HPDE6-E6E7 (cell line): ENCODE measurements around the gene TMEM163.
"Not testable (repeated sequence)": the region's sequence is repeated elsewhere in the genome, so short reads cannot be mapped to it uniquely, and the experiment has no call there.

Experiments used
- DNase-seq: peaks from one replicate; pipeline ENCODE4 v3.0.0; 2011; ENCODE audit warnings: missing footprints; ENCODE audit errors: extremely low spot score

Gene TMEM163

DNA sequence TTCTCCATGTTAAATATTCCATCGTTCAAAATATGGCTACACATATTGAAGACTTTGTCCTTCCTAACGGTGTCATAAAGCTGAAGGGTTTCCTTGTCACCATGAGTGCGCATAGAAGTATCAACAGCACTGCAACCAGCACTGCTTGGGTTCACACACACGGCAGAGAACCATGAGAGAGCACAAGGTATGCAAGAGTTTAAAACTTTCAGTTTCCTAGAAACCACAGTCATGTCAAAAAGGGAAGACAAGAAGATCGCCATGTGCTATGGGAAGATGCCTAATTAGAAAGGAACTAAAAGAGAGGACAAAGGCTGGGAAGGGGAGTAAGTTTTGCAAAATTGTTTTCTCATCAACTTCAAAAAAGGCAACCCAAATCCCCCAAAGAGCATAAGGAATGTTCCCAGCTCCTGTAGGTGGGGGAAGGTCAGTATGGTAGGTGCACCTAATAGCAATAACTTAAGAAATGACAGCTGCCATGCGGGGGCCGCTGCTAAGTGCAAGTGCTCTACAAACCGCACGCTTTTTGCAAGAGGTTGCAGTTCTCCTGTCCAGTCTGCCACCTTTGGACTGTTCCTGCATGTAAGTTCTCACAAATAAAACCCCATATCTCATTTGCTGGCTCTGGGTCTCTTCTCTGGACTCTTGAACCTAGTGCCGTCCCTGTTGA, 136.8 kb downstream of the TMEM163 start:
- DNase-seq: no peak

DNA sequence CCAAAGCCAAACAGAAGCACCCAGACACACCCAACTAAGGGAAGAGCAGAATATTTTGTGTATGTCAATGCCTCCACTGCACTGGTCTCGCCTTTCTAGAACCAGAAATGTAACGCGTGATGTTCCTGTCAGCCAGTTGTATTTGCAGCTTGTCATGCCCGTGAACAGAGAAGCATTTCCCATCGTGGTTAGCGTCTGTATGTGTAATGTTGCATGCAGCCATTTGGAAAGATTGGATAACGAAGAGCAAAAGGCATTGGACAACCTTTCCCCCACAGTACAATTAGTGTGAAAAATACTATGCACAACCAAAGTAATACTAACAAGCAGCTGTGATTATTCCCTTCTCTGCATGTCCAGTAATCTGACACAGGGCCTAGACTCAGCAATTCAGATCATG, 140.5 kb downstream of the TMEM163 start:
- DNase-seq: no peak

DNA sequence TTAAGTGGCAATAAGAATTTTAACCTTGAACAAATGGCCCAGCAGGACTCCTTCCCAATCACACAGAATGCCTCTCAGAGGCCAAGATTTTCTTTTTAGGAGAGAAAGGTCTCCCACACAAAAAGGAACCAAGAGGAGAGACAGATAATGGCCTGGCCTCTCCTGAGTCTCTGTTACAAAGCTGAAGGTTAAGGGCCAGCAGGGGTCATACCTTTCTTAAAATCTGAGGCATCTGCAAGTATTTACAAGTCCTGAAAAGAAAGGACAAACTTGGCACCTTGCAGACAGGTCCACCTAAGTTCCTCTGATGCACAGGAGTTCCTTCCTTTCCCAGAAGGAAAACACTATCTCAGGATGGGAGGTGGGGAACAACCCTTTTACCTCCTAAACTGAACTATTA, 142.3 kb downstream of the TMEM163 start:
- no peak for DNase-seq

DNA sequence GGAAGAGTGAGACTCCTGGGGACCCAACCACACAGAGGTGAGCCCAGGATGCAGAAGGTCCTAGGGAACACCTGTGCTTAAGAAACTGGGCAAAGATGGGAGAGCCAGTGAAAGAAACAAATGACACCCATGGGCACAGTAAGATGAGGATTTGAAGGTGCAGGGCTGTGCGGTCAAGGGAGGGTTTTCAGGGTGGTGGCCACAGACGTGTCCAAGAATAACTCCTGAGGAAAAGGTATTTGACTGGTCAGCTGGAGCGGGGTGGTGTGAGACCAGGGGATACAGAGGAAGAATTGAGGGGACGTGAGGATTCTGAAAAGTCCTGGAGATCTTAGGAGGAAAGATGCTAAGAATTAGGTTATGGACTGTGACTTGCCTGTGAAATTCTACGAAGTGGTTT, 142.9 kb downstream of the TMEM163 start:
- DNase-seq: no peak

DNA sequence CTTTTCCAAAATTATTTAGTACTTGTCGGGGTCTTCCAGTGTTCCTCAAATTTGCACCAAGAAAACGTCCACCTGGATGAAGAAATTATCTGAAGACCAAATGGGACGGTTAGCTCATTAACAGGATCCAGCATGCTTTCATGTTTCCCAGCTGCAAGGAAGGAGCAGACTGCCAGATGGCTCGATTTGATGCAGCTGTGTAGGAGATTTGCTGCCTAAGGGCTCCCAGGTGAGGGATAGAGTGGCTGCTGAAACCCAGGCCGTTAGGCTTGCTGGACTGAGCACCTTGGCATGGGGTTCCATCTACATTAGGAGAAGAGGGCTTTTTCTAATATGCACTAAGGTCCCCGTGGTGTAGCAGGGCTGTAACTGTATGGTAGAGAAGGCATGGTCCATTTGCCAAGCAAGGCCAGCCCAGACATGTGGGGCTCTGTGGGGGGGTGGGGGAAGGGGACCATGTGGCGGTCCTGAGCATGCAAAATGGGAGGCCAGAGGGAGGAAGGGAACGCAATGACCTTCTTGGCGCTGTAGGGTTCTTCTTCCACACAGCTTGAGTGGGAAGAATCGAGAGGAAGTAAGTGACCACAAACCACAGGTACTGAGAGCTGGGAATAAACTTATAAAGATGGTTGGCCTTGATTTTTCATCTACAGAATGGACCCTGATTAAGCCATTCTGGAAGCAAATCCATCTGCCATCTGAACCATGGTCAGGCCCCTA, 144.0 kb downstream of the TMEM163 start:
- no peak for DNase-seq

DNA sequence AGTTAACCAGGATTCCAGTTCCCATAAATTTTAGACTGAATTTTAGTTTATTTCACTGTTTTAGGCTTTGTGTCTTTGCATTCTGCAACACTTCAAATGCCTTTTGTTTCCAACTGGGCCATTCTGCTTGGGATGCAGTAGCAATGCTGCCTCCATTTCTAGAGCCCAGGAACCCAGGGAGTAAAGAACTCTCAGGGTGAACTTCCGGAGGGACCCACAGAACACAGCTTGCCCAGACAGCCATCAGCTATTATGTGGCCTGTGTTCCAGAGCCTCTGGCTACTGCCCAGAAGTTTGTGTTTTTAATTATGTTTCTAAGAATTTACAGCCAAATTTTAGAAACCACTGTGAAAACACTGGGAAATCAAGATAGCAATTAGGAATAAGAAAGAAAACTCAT, 145.1 kb downstream of the TMEM163 start:
- DNase-seq: no peak

DNA sequence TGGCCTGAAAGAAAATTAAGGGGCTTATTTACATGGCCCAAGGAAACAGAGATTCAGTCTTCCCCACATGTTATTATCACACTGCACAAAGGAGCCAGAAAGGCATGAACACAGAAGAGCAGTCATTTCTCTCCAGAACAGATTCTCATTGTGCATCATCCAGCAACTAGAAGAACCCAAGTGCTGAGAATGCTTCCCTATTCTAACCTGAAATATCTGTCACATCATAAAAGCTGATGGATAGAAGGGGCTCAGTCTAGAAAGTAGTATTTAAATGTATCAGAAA, 145.8 kb downstream of the TMEM163 start:
- no peak for DNase-seq

DNA sequence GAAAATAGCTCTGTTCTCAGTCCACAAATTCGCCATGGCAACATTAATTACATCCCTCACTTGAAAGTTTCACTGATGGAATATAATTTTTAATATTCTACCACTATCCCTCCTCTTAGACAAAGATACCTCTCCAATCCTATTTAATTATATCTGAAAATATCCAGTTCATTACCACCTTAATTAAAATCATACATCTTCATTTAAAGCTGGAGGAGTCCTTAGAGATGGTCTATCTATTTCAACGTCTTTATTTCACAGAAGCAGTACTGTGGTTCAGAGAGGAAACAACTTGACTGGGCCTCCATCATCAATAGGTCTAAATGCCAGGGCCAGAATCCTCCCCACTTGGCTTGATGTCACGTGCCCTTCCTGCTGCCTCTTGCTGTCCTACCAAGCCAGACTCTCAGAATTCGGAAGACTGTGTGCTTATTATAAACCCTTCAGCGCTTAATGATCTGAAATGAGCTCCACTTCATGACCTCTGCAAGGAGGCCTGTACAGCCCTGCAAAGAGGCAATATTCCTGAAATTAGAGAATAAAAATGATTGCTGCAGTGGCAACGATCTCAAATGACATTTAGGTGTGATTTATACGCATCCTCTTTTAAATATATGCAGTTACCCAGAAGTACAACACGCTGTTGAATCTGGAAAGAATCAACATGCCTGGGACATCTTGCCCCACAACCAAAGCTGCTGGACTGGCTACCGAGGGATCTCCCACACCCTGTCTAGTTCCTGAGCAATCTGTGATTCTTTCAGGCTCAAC, 146.3 kb downstream of the TMEM163 start:
- DNase-seq: no peak

DNA sequence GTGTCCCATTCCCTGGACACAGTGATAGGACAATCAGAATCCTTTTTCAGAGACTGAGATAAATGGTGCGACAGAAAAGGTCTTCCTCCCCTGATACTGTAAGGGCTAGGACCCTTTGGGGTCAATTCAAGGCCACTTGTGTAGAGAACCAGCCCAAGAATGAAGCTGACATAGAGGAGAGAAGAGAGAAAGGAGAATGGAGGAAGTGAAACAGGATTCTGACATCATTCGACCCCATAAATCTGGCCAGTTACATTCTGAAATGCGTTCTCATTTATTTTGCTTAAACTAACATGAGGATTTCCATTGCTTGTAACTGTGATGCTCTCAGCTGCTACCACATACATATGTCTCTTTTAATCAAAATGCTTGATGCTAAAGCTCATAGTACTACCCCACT, 148.1 kb downstream of the TMEM163 start:
- DNase-seq: no peak

DNA sequence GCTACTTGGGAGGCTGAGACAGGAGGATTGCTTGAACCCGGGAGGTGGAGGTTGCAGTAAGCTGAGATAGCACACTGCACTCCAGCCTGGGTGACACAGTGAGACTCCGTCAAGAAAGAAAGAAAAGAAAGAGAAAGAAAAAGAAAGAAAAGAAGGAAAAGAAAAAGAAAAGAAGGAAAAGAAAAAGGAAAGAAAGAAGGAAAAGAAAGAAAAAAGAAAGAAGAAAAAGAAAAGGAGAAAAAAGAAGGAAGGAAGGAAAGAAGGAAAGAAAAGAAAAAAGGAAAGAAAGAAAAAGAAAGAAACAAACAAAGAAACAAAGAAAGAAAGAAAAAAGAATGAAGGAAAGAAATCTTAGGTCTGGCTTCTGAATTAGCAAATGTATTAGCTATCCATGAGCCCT, 150.4 kb downstream of the TMEM163 start:
- DNase-seq: no peak

DNA sequence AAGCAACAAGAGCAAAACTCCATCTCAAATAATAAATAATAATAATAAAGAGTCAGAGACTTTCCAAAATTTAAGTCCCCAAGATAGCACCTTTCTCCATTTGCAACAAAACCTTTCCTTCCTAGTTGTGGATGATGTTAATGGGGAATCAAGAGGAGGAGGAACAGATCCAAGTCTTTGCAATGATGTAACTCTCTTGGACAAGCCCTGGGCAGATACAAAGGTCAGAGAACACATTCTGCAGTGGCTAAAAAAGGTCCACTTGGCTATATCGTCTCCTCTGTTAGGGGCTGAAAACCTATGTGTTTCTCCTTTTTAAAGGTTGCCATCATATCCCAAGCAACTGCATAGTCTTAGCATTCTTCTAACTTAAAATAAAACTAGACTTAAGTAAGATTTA, 151.1 kb downstream of the TMEM163 start:
- no peak for DNase-seq

DNA sequence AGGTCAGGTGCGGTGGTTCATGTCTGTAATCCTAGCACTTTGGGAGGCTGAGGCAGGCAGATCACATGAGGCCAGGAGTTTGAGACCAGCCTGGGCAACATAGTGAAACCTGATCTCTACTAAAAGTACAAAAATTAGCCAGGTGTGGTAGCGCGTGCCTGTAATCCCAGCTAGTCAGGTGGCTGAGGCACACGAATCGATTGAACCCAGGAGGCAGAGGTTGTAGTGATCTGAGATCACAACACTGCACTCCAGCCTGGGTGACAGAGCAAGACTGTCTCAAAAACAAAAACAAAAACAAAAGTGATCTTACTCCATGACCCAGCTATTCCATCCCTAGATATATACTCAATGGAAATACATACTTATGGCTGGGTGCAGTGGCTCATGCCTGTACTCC, 153.8 kb downstream of the TMEM163 start:
- not testable (repeated sequence) for DNase-seq

DNA sequence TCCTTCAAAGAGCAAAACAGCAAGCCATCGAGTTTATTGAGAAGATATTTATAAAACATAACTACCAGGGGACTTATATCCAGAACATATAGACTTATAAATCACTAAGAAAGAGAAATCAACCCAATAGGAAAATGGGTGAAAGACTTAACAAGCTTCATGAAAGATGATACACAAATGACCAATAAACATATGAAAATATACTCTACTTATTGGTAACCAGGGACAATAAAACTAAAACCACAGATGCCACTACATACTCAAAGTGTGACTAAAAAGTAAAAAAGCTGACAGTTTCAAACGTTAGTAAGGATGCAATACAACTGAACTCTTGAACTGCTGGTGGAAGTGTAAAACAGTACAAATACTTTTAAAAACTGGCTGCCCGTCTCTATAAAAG, 154.3 kb downstream of the TMEM163 start:
- DNase-seq: no peak

DNA sequence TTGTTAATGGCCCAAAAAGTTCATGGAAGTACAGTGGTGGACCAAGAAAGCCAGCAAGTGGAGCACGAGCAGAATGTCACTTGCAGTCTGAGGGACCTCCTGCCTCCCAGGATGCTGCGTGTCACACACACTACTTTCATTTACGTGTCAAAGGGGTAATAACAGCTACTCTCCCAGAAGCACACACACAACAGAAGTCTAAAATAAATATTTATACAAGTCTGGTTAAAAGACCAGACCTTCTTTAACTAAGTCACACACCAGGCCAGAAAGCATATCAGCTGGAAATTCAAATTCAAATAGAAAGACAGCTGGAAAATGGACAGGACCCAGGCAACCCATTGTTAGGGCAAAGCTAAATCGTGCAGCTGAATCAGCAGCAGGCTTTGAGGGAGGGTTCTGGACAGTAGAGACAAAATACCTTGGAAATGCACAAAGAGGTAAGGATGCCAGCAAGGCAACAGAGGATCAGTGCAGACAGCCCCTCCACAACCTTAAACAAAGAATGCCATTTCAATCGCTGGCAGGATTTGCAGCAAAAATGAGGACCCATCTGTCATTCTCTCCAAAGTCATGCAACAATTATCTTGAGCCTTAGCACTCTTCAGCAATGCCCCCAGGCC, 160.5 kb downstream of the TMEM163 start:
- DNase-seq: no peak

DNA sequence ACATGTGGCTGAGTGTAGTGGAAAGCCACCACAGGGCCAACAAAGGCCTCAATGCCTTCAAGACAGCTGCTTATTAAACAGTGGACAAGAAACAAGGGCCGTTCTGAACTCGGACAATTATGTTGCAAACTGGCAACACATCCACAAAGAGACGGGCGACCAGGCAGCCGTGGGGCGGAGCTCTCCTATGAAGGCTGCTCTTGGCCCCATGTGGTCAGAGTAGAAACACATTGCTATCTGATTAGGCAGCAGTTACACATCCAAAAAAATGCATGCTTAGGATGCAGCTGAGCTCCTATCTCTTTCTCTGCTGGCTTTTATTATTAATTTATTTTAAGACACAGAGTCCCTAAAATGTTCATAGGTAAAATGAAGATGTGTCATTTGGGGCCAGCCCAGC, 163.4 kb downstream of the TMEM163 start:
- DNase-seq: no peak

DNA sequence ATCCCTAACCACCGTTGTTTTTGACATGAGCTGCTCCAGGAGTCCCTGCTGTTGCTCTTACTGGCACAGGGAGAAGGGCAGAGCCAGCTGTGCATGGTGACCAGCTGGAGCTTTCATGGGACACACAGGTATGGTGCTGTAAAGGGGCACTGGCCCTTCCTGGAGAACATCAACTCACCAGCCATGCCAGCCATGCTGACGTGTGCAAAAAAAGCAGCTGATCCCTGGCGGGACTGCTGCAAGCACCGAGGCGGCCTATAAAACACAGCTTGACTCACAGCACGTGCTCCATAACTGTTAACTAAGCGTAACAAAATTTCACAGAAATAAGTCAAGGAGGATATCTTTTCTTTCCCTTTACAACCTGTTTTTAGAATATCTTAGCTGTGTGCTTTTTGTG, 165.1 kb downstream of the TMEM163 start:
- no peak for DNase-seq

DNA sequence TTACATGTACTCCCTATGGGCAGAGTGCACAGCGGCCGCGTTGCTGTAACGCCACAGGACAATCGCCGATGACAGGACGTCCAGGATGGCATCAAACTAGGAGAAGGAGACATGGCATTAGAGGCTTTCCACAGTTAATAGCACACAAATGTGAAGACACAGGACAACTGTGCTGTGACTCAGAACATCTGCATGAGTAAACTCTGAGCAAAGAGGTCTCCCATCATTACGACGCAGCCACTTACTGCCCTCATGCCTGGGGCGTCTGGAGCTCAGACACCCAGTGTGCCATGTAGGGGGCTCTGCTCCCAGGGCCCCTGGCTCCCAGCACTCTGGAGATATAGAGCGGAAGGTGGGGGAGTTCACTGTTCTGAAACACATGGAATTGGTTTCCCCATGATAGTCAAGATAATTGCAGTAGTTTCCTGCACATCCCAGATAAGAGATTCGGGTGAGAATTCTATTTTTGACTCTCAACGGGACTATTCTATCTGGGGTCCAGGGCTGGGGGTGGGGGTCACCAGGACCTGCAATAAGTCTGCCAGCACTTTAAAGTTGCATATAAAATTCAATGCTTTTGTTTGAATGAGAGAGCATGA, 168.1 kb downstream of the TMEM163 start:
- DNase-seq: no peak

DNA sequence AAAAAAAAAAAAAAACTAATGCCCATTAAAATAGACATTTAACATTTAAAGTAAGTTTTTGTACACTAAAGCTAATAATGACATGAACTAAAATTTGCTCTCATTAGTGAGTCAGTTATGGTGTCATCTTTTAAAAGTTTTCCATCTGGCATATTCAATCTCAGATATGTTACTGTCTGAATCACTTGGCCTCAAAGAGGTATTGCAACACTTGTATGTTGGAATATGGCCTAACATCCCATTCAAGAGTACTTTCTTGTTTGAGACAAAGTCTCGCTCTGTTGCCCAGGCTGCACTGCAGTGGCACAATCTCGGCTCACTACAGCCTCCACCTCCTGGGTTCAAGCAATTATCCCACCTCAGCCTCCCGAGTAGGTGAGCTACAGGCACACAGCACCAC, 169.7 kb downstream of the TMEM163 start:
- DNase-seq: no peak

DNA sequence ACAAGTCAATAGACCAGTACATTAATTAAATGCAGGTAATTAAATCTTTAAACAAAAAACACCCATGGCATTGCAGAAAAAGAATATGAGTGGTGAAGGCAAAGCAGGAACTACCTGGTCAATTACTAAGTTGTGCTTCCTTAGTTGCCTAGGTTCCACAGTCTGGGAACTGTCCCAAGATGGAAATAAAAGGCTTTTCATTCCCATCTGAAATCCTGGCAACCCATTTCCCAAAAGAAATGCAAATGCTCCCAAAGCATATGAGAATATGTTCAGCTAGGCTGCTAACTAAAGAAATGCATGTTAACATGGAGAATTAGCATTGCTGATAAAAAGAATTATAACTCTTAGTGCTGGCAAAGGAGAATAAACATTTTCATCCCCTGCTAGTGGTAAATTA, 177.8 kb downstream of the TMEM163 start:
- DNase-seq: no peak

DNA sequence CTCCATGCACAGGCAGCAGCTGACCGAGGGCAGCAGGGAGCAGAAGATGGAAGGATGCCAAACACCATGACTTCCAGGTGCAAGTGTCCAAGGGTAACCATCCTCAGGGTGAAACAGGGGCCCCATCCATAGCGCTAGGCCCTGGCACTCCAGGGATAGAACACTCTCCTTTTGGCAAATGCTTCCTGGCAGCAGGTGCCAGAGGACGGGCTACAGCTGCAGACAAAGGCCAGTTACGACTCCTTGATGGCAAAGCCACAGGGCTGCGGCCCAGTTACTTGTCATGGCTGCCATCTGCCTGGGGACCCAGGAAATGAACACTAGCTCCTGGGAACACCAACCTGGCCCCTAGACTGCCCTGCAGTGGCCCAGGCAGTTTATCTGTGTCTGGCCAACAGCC, 178.8 kb downstream of the TMEM163 start:
- no peak for DNase-seq

DNA sequence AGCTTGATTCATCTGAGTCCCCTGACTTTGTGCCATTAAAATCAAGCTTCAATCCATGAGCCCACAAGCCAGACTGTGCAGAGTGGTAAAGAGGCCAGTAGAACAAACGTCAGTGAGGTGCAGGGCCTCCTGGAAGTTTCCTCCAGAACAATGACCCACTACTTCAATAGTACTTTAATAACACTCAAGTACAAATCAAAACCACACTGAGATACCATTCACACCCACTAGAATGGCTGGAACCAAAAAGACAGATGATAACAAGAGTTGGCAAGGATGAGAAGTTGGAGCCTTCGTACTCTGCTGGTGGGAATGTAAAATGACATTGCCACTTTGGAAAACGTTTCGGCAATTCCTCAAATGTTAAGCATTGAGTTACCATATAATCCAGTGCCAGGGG, 181.1 kb downstream of the TMEM163 start:
- DNase-seq: no peak

DNA sequence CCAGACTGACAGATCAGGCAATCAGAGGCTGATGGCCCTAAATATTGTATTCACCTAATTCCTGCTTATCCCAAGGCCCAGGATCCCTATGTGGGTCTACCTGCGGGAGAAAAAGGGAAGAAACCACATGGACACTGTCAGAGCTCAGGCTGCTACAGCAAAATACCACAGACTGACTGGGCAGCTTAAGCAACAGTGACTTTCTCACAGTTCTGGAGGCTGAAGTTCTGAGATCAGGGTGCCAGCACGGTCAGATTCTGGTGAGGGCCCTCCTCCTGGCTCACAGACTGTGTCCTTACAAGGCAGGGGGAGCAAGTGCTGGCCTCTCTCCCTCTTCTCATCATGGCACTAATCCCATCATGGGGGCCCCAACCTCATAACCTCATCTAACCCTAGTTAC, 181.7 kb downstream of the TMEM163 start:
- DNase-seq: no peak
